ENCODE measurements around the gene KCNK6. TPM values are rescaled to one million over a fixed set of nuclear protein-coding genes. Genes with fewer than 3 reads are reported as not detected.

The KCNK6 gene
- total RNA-seq, 1 donor from 2014 or later, result 19.0 TPM

DNA sequence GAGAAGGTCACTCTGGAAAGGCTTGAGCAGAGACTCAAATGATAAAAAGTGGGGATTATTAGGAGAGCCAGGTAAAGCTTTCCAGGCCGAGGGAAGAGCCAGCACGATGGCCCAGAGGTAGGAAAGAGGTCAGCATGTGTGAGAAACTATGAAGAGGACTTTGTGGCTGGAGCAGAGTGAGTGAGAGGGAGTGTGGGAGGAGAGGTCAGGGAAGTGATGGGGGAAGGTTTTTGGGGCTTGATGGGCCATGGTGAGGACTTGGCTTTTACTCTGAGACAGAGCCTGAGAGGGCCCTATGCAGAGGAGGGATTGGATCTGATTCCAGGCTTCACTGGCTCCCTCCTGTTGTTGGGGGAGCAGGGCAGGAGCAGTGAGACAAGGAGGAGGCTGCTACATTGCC lies 21.3 kb downstream of the KCNK6 start:
- peaks cover 6% of the 10 kb centered on the region for H3K36me3 ChIP-seq (ENCODE audit: control insufficient read depth, insufficient read depth, low read length)
- no peak for FAIRE-seq
- no peak overlapping the region for H3K4me3 ChIP-seq (ENCODE audit: low read depth, low read length)
- TF ChIP-seq, protein P1, sequence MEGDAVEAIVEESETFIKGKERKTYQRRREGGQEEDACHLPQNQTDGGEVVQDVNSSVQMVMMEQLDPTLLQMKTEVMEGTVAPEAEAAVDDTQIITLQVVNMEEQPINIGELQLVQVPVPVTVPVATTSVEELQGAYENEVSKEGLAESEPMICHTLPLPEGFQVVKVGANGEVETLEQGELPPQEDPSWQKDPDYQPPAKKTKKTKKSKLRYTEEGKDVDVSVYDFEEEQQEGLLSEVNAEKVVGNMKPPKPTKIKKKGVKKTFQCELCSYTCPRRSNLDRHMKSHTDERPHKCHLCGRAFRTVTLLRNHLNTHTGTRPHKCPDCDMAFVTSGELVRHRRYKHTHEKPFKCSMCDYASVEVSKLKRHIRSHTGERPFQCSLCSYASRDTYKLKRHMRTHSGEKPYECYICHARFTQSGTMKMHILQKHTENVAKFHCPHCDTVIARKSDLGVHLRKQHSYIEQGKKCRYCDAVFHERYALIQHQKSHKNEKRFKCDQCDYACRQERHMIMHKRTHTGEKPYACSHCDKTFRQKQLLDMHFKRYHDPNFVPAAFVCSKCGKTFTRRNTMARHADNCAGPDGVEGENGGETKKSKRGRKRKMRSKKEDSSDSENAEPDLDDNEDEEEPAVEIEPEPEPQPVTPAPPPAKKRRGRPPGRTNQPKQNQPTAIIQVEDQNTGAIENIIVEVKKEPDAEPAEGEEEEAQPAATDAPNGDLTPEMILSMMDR (IDR thresholded peaks at IDR 0.05; ENCODE audit: insufficient read depth, low read length, severe bottlenecking), result no peak
- no peak for DNase-seq (ENCODE audit: low read depth)
- no peaks in the 10 kb centered on the region for H3K27me3 ChIP-seq (ENCODE audit: control insufficient read depth, insufficient read depth, low read length)

DNA sequence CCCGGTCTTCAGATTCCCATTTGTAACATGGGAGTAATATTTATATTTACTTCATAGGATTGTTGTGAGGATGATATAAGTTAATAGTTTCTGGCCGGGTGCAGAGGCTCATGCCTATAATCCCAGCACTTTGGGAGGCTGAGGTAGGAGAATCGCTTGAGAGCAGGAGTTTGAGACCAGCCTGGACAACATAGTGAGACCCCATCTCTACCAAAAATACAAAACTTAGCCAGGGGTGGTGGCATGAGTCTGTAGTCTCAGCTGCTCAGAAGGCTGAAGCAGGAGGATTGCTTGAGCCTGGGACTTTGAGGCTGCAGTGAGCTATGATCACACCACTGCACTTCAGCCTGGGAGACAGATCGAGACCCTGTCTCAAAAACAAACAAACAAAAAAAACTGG lies 27.2 kb downstream of the KCNK6 start:
- TF ChIP-seq, protein P1 (IDR thresholded peaks at IDR 0.05; ENCODE audit: insufficient read depth, low read length, severe bottlenecking), result no peak
- FAIRE-seq, result no peak
- no peak for DNase-seq (ENCODE audit: low read depth)
- Histone ChIP-seq H3K27me3 (ENCODE audit: control insufficient read depth, insufficient read depth, low read length) (no peaks in the 10 kb centered on the region), H3K4me3 (ENCODE audit: low read depth, low read length) (no peak overlapping the region), H3K36me3 (ENCODE audit: control insufficient read depth, insufficient read depth, low read length) (no peaks in the 10 kb centered on the region)

DNA sequence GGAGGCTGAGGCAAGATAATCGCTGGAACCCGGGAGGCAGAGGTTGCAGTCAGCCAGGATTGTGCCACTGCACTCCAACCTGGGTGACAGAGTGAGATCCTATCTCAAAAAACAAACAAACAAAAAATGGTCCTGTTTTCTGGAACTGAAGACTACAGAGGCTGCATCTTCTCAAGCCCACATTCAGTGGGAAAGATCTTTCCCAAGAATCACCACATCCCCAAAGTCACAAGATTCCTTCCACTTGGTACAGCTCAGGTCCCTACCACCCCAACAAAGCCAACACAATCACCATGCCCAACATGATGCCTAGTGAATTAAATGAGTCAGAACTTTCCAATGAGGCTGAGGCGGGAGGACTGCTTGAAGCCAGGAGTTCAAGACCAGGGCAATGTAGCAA lies 31.2 kb downstream of the KCNK6 start:
- Histone ChIP-seq H3K27me3 (ENCODE audit: control insufficient read depth, insufficient read depth, low read length) (peaks cover 5% of the 10 kb centered on the region), H3K4me3 (ENCODE audit: low read depth, low read length) (no peak overlapping the region), H3K36me3 (ENCODE audit: control insufficient read depth, insufficient read depth, low read length) (no peaks in the 10 kb centered on the region)
- DNase-seq (ENCODE audit: low read depth), result no peak
- FAIRE-seq, result no peak
- TF ChIP-seq, protein P1 (IDR thresholded peaks at IDR 0.05; ENCODE audit: insufficient read depth, low read length, severe bottlenecking), result no peak

DNA sequence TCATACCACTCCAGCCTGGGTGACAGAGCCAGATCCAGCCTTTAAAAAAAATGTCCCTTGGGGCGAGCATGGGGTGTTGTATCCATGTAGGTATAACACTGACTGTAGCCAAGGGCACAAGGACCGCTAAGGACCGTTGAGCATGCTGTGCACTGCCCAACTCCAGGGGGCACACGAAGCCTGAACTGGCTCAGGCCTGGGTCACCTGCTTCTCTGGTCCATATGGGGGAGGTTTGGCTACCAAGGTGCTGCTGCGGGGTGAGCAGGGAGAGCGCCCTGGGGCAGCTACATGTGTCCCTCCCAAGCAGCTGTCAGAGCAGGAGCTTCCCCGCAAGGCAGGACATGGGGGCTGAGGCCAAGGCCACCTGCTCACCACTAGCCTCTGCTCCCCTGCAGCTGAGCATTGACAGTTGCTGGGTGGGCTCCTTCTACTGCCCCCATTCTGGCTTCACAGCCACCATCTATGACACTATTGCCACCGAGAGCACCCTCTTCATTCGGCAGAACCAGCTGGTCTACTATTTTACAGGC lies 32.3 kb downstream of the KCNK6 start:
- no peaks in the 10 kb centered on the region for H3K36me3 ChIP-seq (ENCODE audit: control insufficient read depth, insufficient read depth, low read length)
- DNase-seq (ENCODE audit: low read depth) (no peak), FAIRE-seq (no peak)
- peaks cover 8% of the 10 kb centered on the region for H3K27me3 ChIP-seq (ENCODE audit: control insufficient read depth, insufficient read depth, low read length)
- no peak overlapping the region for H3K4me3 ChIP-seq (ENCODE audit: low read depth, low read length)
- TF ChIP-seq, protein P1 (IDR thresholded peaks at IDR 0.05; ENCODE audit: insufficient read depth, low read length, severe bottlenecking), result no peak

DNA sequence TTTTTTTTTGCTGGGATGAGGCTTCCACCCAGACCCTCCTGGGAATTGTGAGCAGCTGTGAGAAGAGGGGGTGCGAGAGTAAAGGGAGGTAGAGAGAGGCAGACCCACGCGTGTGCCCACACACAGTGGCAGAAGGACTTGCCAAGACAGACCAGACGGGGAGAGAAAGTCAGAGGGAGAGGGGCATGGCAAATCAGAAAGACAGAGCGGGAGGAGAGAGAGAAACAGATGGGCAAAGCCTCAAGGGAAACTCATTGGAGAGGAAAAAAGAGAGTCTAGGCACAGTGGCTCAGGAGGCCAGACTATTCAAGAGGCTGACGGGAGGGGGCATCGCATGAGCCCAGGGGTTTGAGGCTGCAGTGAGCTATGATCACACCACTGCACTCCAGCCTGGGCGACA lies 33.0 kb downstream of the KCNK6 start:
- H3K4me3 ChIP-seq (ENCODE audit: low read depth, low read length), result no peak overlapping the region
- FAIRE-seq (no peak), DNase-seq (ENCODE audit: low read depth) (no peak)
- TF ChIP-seq, protein P1 (IDR thresholded peaks at IDR 0.05; ENCODE audit: insufficient read depth, low read length, severe bottlenecking), result no peak
- no peaks in the 10 kb centered on the region for H3K36me3 ChIP-seq (ENCODE audit: control insufficient read depth, insufficient read depth, low read length)
- peaks cover 8% of the 10 kb centered on the region for H3K27me3 ChIP-seq (ENCODE audit: control insufficient read depth, insufficient read depth, low read length)
